Mesothelial cell of epicardium (in vitro differentiated cells): ENCODE measurements around the gene TPST1. TPM values are rescaled to one million over a fixed set of nuclear protein-coding genes. Genes with fewer than 3 reads are reported as not detected.

Experiments used
- DNase-seq, 2 experiments: peaks; one replicate each; pipeline ENCODE4 v3.0.0; 2021; ENCODE audit warnings: low spot score in 2 of 2; ENCODE audit not compliant: unreplicated experiment in 2 of 2
- H3K27ac Mint-ChIP-seq: 2 replicates; pipeline ENCODE4 v1.8.0; 2021; ENCODE audit warnings: mixed read lengths
- H3K27me3 Mint-ChIP-seq: 2 replicates; pipeline ENCODE4 v1.8.0; 2021; ENCODE audit warnings: low read depth, mixed read lengths
- H3K36me3 Mint-ChIP-seq: 2 replicates; pipeline ENCODE4 v1.8.0; 2021; ENCODE audit warnings: mixed read lengths
- H3K4me1 Mint-ChIP-seq: 2 replicates; pipeline ENCODE4 v1.8.0; 2021; ENCODE audit warnings: mixed read lengths
- H3K4me3 Mint-ChIP-seq: 2 replicates; pipeline ENCODE4 v1.8.0; 2021; ENCODE audit warnings: mild to moderate bottlenecking, moderate library complexity, mixed read lengths
- H3K9me3 Mint-ChIP-seq: 2 replicates; pipeline ENCODE4 v1.8.0; 2021; ENCODE audit warnings: mixed read lengths
- CTCF ChIP-seq: fragments of 200-600 bp; sonication (generic); IDR thresholded peaks from one replicate; pipeline ENCODE4 v1.5.0; 2021; ENCODE audit warnings: antibody characterized with exemption; ENCODE audit not compliant: unreplicated experiment
- total RNA-seq: library from RNA; stranded (reverse); gene quantifications from 3 replicates; pipeline ENCODE4 v1.2.1, GENCODE V29; 2021

The TPST1 gene
- total RNA-seq, 1 donor from 2014 or later, result 37.7 TPM

GRCh38 chr7:66331883-66332282 lies 126.7 kb downstream of the TPST1 start:
- no peak for TF ChIP-seq CTCF
- Mint-ChIP-seq H3K4me1 (peaks cover 6% of the 10 kb centered on the region), H3K4me3 (no peak overlapping the region), H3K27ac (peak overlapping the region; percentile 43), H3K27me3 (no peaks in the 10 kb centered on the region), H3K36me3 (peaks cover 13% of the 10 kb centered on the region), H3K9me3 (peaks cover 14% of the 10 kb centered on the region)
- DNase-seq, result no peak

GRCh38 chr7:66333443-66333842 lies 128.3 kb downstream of the TPST1 start:
- no peak for TF ChIP-seq CTCF
- Mint-ChIP-seq H3K27ac (no peak overlapping the region), H3K4me3 (no peak overlapping the region), H3K4me1 (peaks cover 5% of the 10 kb centered on the region), H3K36me3 (peaks cover 21% of the 10 kb centered on the region), H3K9me3 (peaks cover 26% of the 10 kb centered on the region), H3K27me3 (no peaks in the 10 kb centered on the region)
- no peak for DNase-seq

- no peak for TF ChIP-seq CTCF
- DNase-seq, result no peak
- Mint-ChIP-seq H3K36me3 (peaks cover 26% of the 10 kb centered on the region), H3K9me3 (peaks cover 44% of the 10 kb centered on the region), H3K27ac (no peak overlapping the region), H3K4me1 (peaks cover 5% of the 10 kb centered on the region), H3K4me3 (no peak overlapping the region), H3K27me3 (no peaks in the 10 kb centered on the region)
Measured at GRCh38 chr7:66335318-66335717, 130.2 kb downstream of the TPST1 start.

- Mint-ChIP-seq H3K36me3 (peaks cover 29% of the 10 kb centered on the region), H3K27me3 (no peaks in the 10 kb centered on the region), H3K27ac (no peak overlapping the region), H3K4me1 (peaks cover 5% of the 10 kb centered on the region), H3K4me3 (no peak overlapping the region), H3K9me3 (peaks cover 51% of the 10 kb centered on the region)
- DNase-seq, result no peak
- no peak for TF ChIP-seq CTCF
Measured at GRCh38 chr7:66336760-66337159, 131.6 kb downstream of the TPST1 start.

GRCh38 chr7:66339141-66339540 lies 134.0 kb downstream of the TPST1 start:
- no peak for TF ChIP-seq CTCF
- Mint-ChIP-seq H3K36me3 (peaks cover 29% of the 10 kb centered on the region), H3K4me3 (no peak overlapping the region), H3K27me3 (no peaks in the 10 kb centered on the region), H3K27ac (no peak overlapping the region), H3K9me3 (peaks cover 54% of the 10 kb centered on the region), H3K4me1 (no peaks in the 10 kb centered on the region)
- DNase-seq, result no peak

GRCh38 chr7:66344166-66344565 lies 139.0 kb downstream of the TPST1 start:
- Mint-ChIP-seq H3K4me3 (no peak overlapping the region), H3K36me3 (peaks cover 11% of the 10 kb centered on the region), H3K27me3 (no peaks in the 10 kb centered on the region), H3K9me3 (peaks cover 35% of the 10 kb centered on the region), H3K4me1 (no peaks in the 10 kb centered on the region), H3K27ac (no peak overlapping the region)
- DNase-seq, result no peak
- no peak for TF ChIP-seq CTCF
